PC-9 (cell line): ENCODE measurements around the gene PRAC2. TPM values are rescaled to one million over a fixed set of nuclear protein-coding genes. Genes with fewer than 3 reads are reported as not detected.
A peak's percentile ranks its signal among the peaks of the same experiment; 100 is the strongest.

Experiments
- Bru-seq: library from RNA; stranded (reverse); fragments of 400-500 nt; gene quantifications from one replicate; lab custom pipeline; 2021; lab: Mats Ljungman, UMichigan
- BruChase-seq, 2 experiments: library from RNA; stranded (reverse); fragments of 400-500 nt; gene quantifications; one replicate each; lab custom pipeline; 2021; lab: Mats Ljungman, UMichigan
- BruUV-seq: library from RNA; stranded (reverse); fragments of 400-500 nt; replicated peaks from 2 replicates; lab custom pipeline; 2021; lab: Mats Ljungman, UMichigan
- CTCF ChIA-PET: fragments of 300-600 bp; sonication (Branson Sonifier 250); formaldehyde crosslinking; loops from one replicate; lab custom pipeline; 2022; ENCODE audit warnings: antibody characterized with exemption; lab: Charles Lee
- POLR2A ChIA-PET: fragments of 300-600 bp; sonication (Branson Sonifier 250); formaldehyde crosslinking; loops from one replicate; lab custom pipeline; 2022; ENCODE audit warnings: antibody characterized with exemption; ENCODE audit not compliant: unreplicated experiment; lab: Charles Lee
- DNase-seq, 2 experiments: peaks; one replicate each; pipeline versions ENCODE4 v3.0.0 to v3.0.0-alpha.2; 2015 to 2022; ENCODE audit warnings: mixed read lengths in 1 of 2
- H2AFZ ChIP-seq: fragments of 200-600 bp; sonication (generic); 2 replicates; pipeline ENCODE4 v1.8.1; 2017; ENCODE audit warnings: antibody characterized with exemption
- H3F3A ChIP-seq: fragments of 200-600 bp; sonication (generic); 2 replicates; pipeline ENCODE4 v1.8.1; 2017; ENCODE audit warnings: antibody characterized with exemption, mild to moderate bottlenecking, low read depth; ENCODE audit not compliant: insufficient read depth
- H3K27ac ChIP-seq: fragments of 200-600 bp; sonication (generic); 2 replicates; pipeline ENCODE4 v1.6.1; 2016; ENCODE audit warnings: mixed run types
- H3K27me3 ChIP-seq: fragments of 200-600 bp; sonication (generic); 2 replicates; pipeline ENCODE4 v1.6.1; 2016; ENCODE audit warnings: low read depth, mixed run types; ENCODE audit not compliant: insufficient read depth
- H3K36me3 ChIP-seq: fragments of 200-600 bp; sonication (generic); 2 replicates; pipeline ENCODE4 v1.6.1; 2016; ENCODE audit warnings: low read depth, mixed run types
- H3K4me1 ChIP-seq: fragments of 200-600 bp; sonication (generic); replicated peaks from 2 replicates; pipeline ENCODE4 v1.6.1; 2016; ENCODE audit warnings: mixed run types; ENCODE audit not compliant: insufficient read depth
- H3K4me2 ChIP-seq: fragments of 200-600 bp; sonication (generic); 2 replicates; pipeline ENCODE4 v1.6.1; 2017; ENCODE audit warnings: mixed run types
- H3K4me3 ChIP-seq: fragments of 200-600 bp; sonication (generic); 2 replicates; pipeline ENCODE4 v1.6.1; 2016; ENCODE audit warnings: mixed run types
- H3K79me2 ChIP-seq: fragments of 200-600 bp; sonication (generic); 2 replicates; pipeline ENCODE4 v1.6.1; 2017; ENCODE audit warnings: low read depth, mixed run types
- H3K9me2 ChIP-seq: fragments of 200-600 bp; sonication (generic); 2 replicates; pipeline ENCODE4 v1.8.1; 2017; ENCODE audit warnings: mild to moderate bottlenecking; ENCODE audit not compliant: insufficient read depth
- H3K9me3 ChIP-seq: fragments of 200-600 bp; sonication (generic); 2 replicates; pipeline ENCODE4 v1.8.1; 2016; ENCODE audit warnings: low read depth; ENCODE audit not compliant: insufficient read depth
- H4K20me1 ChIP-seq: fragments of 200-600 bp; sonication (generic); 2 replicates; pipeline ENCODE4 v1.8.1; 2017; ENCODE audit not compliant: insufficient read depth
- CTCF ChIP-seq: fragments of 200-600 bp; sonication (generic); conservative IDR thresholded peaks from 2 replicates; pipeline ENCODE4 v1.6.1; 2017; ENCODE audit warnings: mixed run types, antibody characterized with exemption, mild to moderate bottlenecking, moderate library complexity
- EZH2 ChIP-seq: fragments of 200-600 bp; sonication (generic); IDR thresholded peaks from 2 replicates; pipeline ENCODE4 v1.8.0; 2017; ENCODE audit warnings: antibody characterized with exemption, low read depth
- intact Hi-C: fragments of 100-400 bp; cut with micrococcal nuclease; formaldehyde crosslinking; loops from one replicate; pipeline ENCODE4 v1.10.0; 2022; ENCODE audit not compliant: unreplicated experiment
- long read RNA-seq: library from polyadenylated mRNA; stranded (forward); transcript quantifications from one replicate; pipeline ENCODE4 v2.0.0, GENCODE V29; 2022
- total RNA-seq: library from RNA; stranded (reverse); gene quantifications from 2 replicates; pipeline ENCODE4 v1.2.3, GENCODE V29; 2021

Gene PRAC2
- total RNA-seq (not detected in 2 replicates), Bru-seq, nascent RNA (not detected), BruChase-seq, experiment 1, labeled RNA remaining after a 2-hour chase (not detected), BruChase-seq, experiment 2, labeled RNA remaining after a 6-hour chase (not detected)
- long read RNA-seq, result 0 reads

GRCh38 chr17:48722915-48723422 is at the start of gene PRAC2:
Gene PRAC2 (plus strand): TSS chr17:48723185. CDS start chr17:48724411, 1,226 bp downstream.
- H2AFZ ChIP-seq, result no peak within 1 kb of the TSS
- H3K27ac ChIP-seq, result no peak within 1 kb of the TSS
- no peaks in the 10 kb centered on the region for H3K9me3 ChIP-seq
- H3K36me3 ChIP-seq, result no peaks in the 10 kb centered on the region
- no peaks in the 10 kb centered on the region for H4K20me1 ChIP-seq
- no TSS peak for BruUV-seq
- H3K9me2 ChIP-seq, result no peaks in the 10 kb centered on the region
- POLR2A ChIA-PET, result no interaction called here
- DNase-seq, result no peak
- peaks cover 57% of the 10 kb centered on the region for H3K27me3 ChIP-seq
- intact Hi-C loops, result no loop called here
- TF ChIP-seq CTCF (no peak), EZH2 (no peak)
- no peaks in the 10 kb centered on the region for H3K79me2 ChIP-seq
- no peaks in the 10 kb centered on the region for H3K4me1 ChIP-seq
- H3F3A ChIP-seq, result no peaks in the 10 kb centered on the region
- CTCF ChIA-PET, result interaction anchor here (0.6 kb wide), 2 partner anchors 45 to 672 kb away, joined by 3 to 4 read pairs; no protein-coding TSS in a partner anchor
- H3K4me3 ChIP-seq, result no peak within 1 kb of the TSS
- H3K4me2 ChIP-seq, result no peak within 1 kb of the TSS

GRCh38 chr17:48676963-48677558 is 45.9 kb upstream of the PRAC2 start:
- CTCF ChIA-PET, result interaction anchor here (1.4 kb wide), 1 partner anchor 202 kb away, joined by 3 read pairs; no protein-coding TSS in a partner anchor
- Histone ChIP-seq H3F3A (no peaks in the 10 kb centered on the region), H3K4me3 (no peak overlapping the region), H3K4me1 (0 out of 2 replicates have a peak, but pooled peaks cover 4% of the 10 kb centered on the region), H3K27me3 (peaks cover 26% of the 10 kb centered on the region), H2AFZ (no peak overlapping the region), H3K79me2 (no peaks in the 10 kb centered on the region), H3K36me3 (no peaks in the 10 kb centered on the region), H4K20me1 (no peaks in the 10 kb centered on the region), H3K27ac (no peak overlapping the region), H3K4me2 (no peak overlapping the region), H3K9me2 (no peaks in the 10 kb centered on the region), H3K9me3 (no peaks in the 10 kb centered on the region)
- intact Hi-C loops, result loop anchor here (10.0 kb wide), 1 partner anchor 358 kb away; no protein-coding TSS in a partner anchor
- TF ChIP-seq CTCF (no peak), EZH2 (no peak)
- POLR2A ChIA-PET, result no interaction called here
- DNase-seq, result no peak
- no TSS peak for BruUV-seq

- H3K79me2 ChIP-seq, result no peaks in the 10 kb centered on the region
- no peaks in the 10 kb centered on the region for H3K9me3 ChIP-seq
- no TSS peak for BruUV-seq
- no peaks in the 10 kb centered on the region for H3K9me2 ChIP-seq
- no peak overlapping the region; the same call in 1 of the 2 replicates for H3K4me3 ChIP-seq
- H3K4me1 ChIP-seq, result 0 out of 2 replicates have a peak, but pooled peaks cover 4% of the 10 kb centered on the region
- no peaks in the 10 kb centered on the region for H3K36me3 ChIP-seq
- peaks cover 36% of the 10 kb centered on the region for H3K27me3 ChIP-seq
- ChIA-PET CTCF (interaction anchor here (0.5 to 2.3 kb wide), 5 partner anchors 45 to 207 kb away, joined by 3 to 20 read pairs (median 4); no protein-coding TSS in a partner anchor), POLR2A (interaction anchor here (0.6 to 0.7 kb wide), 2 partner anchors 201 to 439 kb away, joined by 3 to 6 read pairs; no protein-coding TSS in a partner anchor)
- no peaks in the 10 kb centered on the region for H4K20me1 ChIP-seq
- DNase-seq, result peak; percentile 41 to 64
- peak; percentile 97 for TF ChIP-seq CTCF
- TF ChIP-seq EZH2, result no peak
- H3K4me2 ChIP-seq, result peak overlapping the region; percentile 64
- H3K27ac ChIP-seq, result no peak overlapping the region
- intact Hi-C loops, result loop anchor here (2.0 to 10.0 kb wide), 3 partner anchors 112 to 356 kb away; no protein-coding TSS in a partner anchor
- no peak overlapping the region; the same call in 1 of the 2 replicates for H2AFZ ChIP-seq
- no peaks in the 10 kb centered on the region for H3F3A ChIP-seq
These were observed 44.6 kb upstream of the PRAC2 start for GRCh38 chr17:48678141-48678971.
